GM15510 (cell line): Measurements from ENCODE around the gene MGLL.

Experiments used
- POLR2A ChIP-seq: IDR thresholded peaks from 3 replicates; pipeline ENCODE4 v1.6.1; 2011; ENCODE audit warnings: borderline replicate concordance; ENCODE audit not compliant: insufficient read length; ENCODE audit errors: extremely low read depth

MGLL gene

GRCh38 chr3:127805026-127805753 lies 17.1 kb downstream of the MGLL start:
- peak; percentile 4 for TF ChIP-seq POLR2A

- TF ChIP-seq POLR2A, result no peak
Measured at GRCh38 chr3:127804141-127804540, 18.2 kb downstream of the MGLL start.

GRCh38 chr3:127803619-127804018 lies 18.7 kb downstream of the MGLL start:
- TF ChIP-seq POLR2A, result no peak

GRCh38 chr3:127802606-127803005 lies 19.7 kb downstream of the MGLL start:
- no peak for TF ChIP-seq POLR2A

- TF ChIP-seq POLR2A, result no peak
Measured at GRCh38 chr3:127801731-127802313, 20.5 kb downstream of the MGLL start.

- no peak for TF ChIP-seq POLR2A
Measured at GRCh38 chr3:127800508-127800907, 21.8 kb downstream of the MGLL start.

GRCh38 chr3:127799476-127800222 lies 22.7 kb downstream of the MGLL start:
- TF ChIP-seq POLR2A, result no peak

- TF ChIP-seq POLR2A, result no peak
Measured at GRCh38 chr3:127798716-127799115, 23.6 kb downstream of the MGLL start.

GRCh38 chr3:127796831-127797150 lies 25.5 kb downstream of the MGLL start:
- no peak for TF ChIP-seq POLR2A

- TF ChIP-seq POLR2A, result no peak
Measured at GRCh38 chr3:127796045-127796830, 26.1 kb downstream of the MGLL start.

- no peak for TF ChIP-seq POLR2A
Measured at GRCh38 chr3:127794972-127795371, 27.3 kb downstream of the MGLL start.

- TF ChIP-seq POLR2A, result no peak
Measured at GRCh38 chr3:127794402-127794801, 27.9 kb downstream of the MGLL start.

GRCh38 chr3:127792541-127793292 lies 29.6 kb downstream of the MGLL start:
- no peak for TF ChIP-seq POLR2A

- TF ChIP-seq POLR2A, result no peak
Measured at GRCh38 chr3:127791221-127791913, 30.9 kb downstream of the MGLL start.
